Kidney (tissue), 14 donors: Measurements from ENCODE around the gene AHCTF1. TPM values are rescaled to one million over a fixed set of nuclear protein-coding genes. Genes with fewer than 3 reads are reported as not detected.

Source experiments
- DNase-seq, 5 donors: peaks; one replicate each; pipeline ENCODE4 v3.0.0-alpha.2; 2013 to 2020
- FAIRE-seq: peaks from 2 replicates; lab custom pipeline; 2012; peaks lifted over from hg19 to GRCh38; lab: Jason Lieb, UNC
- H3K27ac ChIP-seq, 2 donors: one replicate each; pipeline ENCODE4 v1.7.0; 2013; ENCODE audit warnings: low read depth in 2 of 2, low read length in 2 of 2, inconsistent platforms in 1 of 2
- H3K27me3 ChIP-seq: one replicate; pipeline ENCODE4 v1.7.1; 2013; ENCODE audit warnings: low read length, inconsistent platforms; ENCODE audit not compliant: control insufficient read depth, insufficient read depth
- H3K36me3 ChIP-seq, 3 donors: one replicate each; pipeline versions ENCODE4 v1.7.0 to v1.7.1; 2013; ENCODE audit warnings: low read length in 3 of 3, control low read depth in 1 of 3, inconsistent platforms in 1 of 3; ENCODE audit not compliant: insufficient read depth in 3 of 3, control insufficient read depth in 2 of 3
- H3K4me1 ChIP-seq, 3 donors: one replicate each; pipeline versions ENCODE4 v1.7.0 to v1.7.1; 2013; ENCODE audit warnings: low read length in 3 of 3, inconsistent platforms in 1 of 3, low read depth in 1 of 3; ENCODE audit not compliant: control insufficient read depth in 2 of 3, insufficient read depth in 2 of 3
- H3K4me3 ChIP-seq, 3 donors: one replicate each; pipeline versions ENCODE4 v1.7.0 to v1.8.1; 2013; ENCODE audit warnings: low read length in 3 of 3, control low read depth in 1 of 3, inconsistent platforms in 1 of 3
- H3K9ac ChIP-seq, 3 donors: one replicate each; pipeline versions ENCODE4 v1.7.0 to v1.7.1; 2013; ENCODE audit warnings: low read length in 3 of 3, control low read depth in 1 of 3, inconsistent platforms in 1 of 3
- H3K9me3 ChIP-seq, 3 donors: one replicate each; pipeline versions ENCODE4 v1.7.0 to v1.7.1; 2013; ENCODE audit warnings: low read length in 3 of 3, control low read depth in 1 of 3, inconsistent platforms in 1 of 3; ENCODE audit not compliant: control insufficient read depth in 2 of 3, insufficient read depth in 1 of 3
- intact Hi-C: fragments of 100-400 bp; cut with DNase I; formaldehyde crosslinking; loops from one replicate; pipeline ENCODE4 v1.11.1; 2022
- polyA plus RNA-seq: library from polyadenylated mRNA; stranded (reverse); fragments of 350-450 nt; fragmentation: Illumina TruSeq; extraction: RNeasy Lipid Tissue Mini Kit (QIAGEN cat#74804); gene quantifications from one replicate; pipeline ENCODE4 v1.2.3, GENCODE V29; 2014; ENCODE audit warnings: low read depth, low replicate concordance; ENCODE audit not compliant: insufficient read depth
- total RNA-seq: library from RNA; stranded (reverse); fragmentation: NEBNext Ultra II Directional; extraction: Animal tissue kit (Norgen Biotek cat#: 25700); gene quantifications from one replicate; pipeline ENCODE4 v1.2.1, GENCODE V29; 2021
- TF ChIP-seq, protein P1 (sequence below): IDR thresholded peaks from 3 replicates; pipeline ENCODE4 v1.5.1; 2012; ENCODE audit warnings: mild to moderate bottlenecking, moderate library complexity, borderline replicate concordance; ENCODE audit not compliant: insufficient read depth; ENCODE audit errors: extremely low read depth
- donor health status: control.
- donor health status: control.
- donor health status: control.
- donor health status: control.
- donor health status: control.
- donor health status: DM: yes; HTN: yes; CAD: no.
- donor health status: Normal renal cell carcinoma (clear cell type).

AHCTF1 gene
- total and polyA plus RNA-seq, 2 donors from 2014 or later = 5.2 to 30.1 TPM

- no peaks in the 10 kb centered on the region for H3K4me1 ChIP-seq
- H3K4me3 ChIP-seq = no peak overlapping the region
- H3K9me3 ChIP-seq = no peaks in the 10 kb centered on the region
- H3K9ac ChIP-seq = no peak overlapping the region
- FAIRE-seq (no peak), DNase-seq (no peak)
- H3K36me3 ChIP-seq = no peaks in the 10 kb centered on the region
- H3K27me3 ChIP-seq = no peaks in the 10 kb centered on the region
- TF ChIP-seq, protein P1, sequence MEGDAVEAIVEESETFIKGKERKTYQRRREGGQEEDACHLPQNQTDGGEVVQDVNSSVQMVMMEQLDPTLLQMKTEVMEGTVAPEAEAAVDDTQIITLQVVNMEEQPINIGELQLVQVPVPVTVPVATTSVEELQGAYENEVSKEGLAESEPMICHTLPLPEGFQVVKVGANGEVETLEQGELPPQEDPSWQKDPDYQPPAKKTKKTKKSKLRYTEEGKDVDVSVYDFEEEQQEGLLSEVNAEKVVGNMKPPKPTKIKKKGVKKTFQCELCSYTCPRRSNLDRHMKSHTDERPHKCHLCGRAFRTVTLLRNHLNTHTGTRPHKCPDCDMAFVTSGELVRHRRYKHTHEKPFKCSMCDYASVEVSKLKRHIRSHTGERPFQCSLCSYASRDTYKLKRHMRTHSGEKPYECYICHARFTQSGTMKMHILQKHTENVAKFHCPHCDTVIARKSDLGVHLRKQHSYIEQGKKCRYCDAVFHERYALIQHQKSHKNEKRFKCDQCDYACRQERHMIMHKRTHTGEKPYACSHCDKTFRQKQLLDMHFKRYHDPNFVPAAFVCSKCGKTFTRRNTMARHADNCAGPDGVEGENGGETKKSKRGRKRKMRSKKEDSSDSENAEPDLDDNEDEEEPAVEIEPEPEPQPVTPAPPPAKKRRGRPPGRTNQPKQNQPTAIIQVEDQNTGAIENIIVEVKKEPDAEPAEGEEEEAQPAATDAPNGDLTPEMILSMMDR = no peak
- no peak overlapping the region for H3K27ac ChIP-seq
- intact Hi-C loops = no loop called here
Observed at GRCh38 chr1:246803373-246803772, 128.4 kb downstream of the AHCTF1 start.

GRCh38 chr1:246801241-246802020 lies 130.3 kb downstream of the AHCTF1 start:
- TF ChIP-seq, protein P1 = no peak

DNA sequence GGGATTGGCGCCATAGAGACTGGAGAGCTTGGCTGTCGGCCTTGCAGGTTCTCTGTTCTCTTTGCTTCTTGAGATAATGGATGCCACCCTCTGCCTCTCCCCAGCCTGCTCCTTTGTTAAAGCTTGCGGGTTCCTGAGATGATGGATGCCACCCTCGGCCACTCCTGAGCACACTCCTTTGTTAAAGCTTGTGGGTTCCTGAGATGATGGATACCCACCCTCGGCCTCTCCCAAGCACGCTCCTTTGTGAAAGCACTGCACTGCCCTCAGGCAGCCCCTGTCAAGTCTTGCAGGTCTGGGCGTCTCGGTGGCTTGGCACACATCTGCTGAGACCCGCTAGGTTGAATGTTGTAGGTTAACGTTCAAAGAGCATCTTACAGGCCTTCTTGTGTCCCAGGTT lies 131.0 kb downstream of the AHCTF1 start:
- no peak overlapping the region for H3K4me3 ChIP-seq
- no peak overlapping the region for H3K27ac ChIP-seq
- TF ChIP-seq, protein P1 = no peak
- FAIRE-seq (no peak), DNase-seq (peak in 1 of 5 donors; percentile 22)
- H3K36me3 ChIP-seq = no peaks in the 10 kb centered on the region
- H3K9ac ChIP-seq = no peak overlapping the region
- intact Hi-C loops = no loop called here
- H3K9me3 ChIP-seq = no peaks in the 10 kb centered on the region
- H3K4me1 ChIP-seq = no peaks in the 10 kb centered on the region
- H3K27me3 ChIP-seq = no peaks in the 10 kb centered on the region

More at GRCh38 chr1:246801241-246802020, 130.3 kb downstream of the AHCTF1 start:
- no peak for FAIRE-seq
- Histone ChIP-seq H3K9me3 (no peaks in the 10 kb centered on the region), H3K27ac (no peak overlapping the region), H3K4me3 (no peak overlapping the region), H3K9ac (no peak overlapping the region), H3K36me3 (no peaks in the 10 kb centered on the region), H3K4me1 (no peaks in the 10 kb centered on the region), H3K27me3 (no peaks in the 10 kb centered on the region)
- DNase-seq = peak in 2 of 5 donors; percentile 17 to 26
- intact Hi-C loops = no loop called here
